OCI-LY3 (cell line): ENCODE results near the gene LCOR.

Experiments
- H2AFZ ChIP-seq: fragments of 200-600, 300-600 bp; shearing (Covaris generic); 2 replicates; pipeline ENCODE4 v1.6.0; 2014; ENCODE audit warnings: antibody characterized with exemption, low read depth, low read length
- H3K27ac ChIP-seq: fragments of 200-600, 300-600 bp; sonication (generic); 2 replicates; pipeline ENCODE4 v1.5.1; 2014; ENCODE audit warnings: mild to moderate bottlenecking, low read length, moderate library complexity, mixed read lengths
- H3K27me3 ChIP-seq: fragments of 200-600, 300-600 bp; sonication (generic); 2 replicates; pipeline ENCODE4 v1.6.1; 2014; ENCODE audit warnings: low read depth, low read length, mixed read lengths
- H3K36me3 ChIP-seq: fragments of 200-600, 300-600 bp; sonication (generic); replicated peaks from 2 replicates; pipeline ENCODE3; 2014; ENCODE audit warnings: low read depth, low read length, mixed read lengths
- H3K4me1 ChIP-seq: fragments of 300-600, 200-600 bp; sonication (generic); 2 replicates; pipeline ENCODE4 v1.6.1; 2014; ENCODE audit warnings: low read length, mixed read lengths
- H3K4me2 ChIP-seq: fragments of 200-600, 300-600 bp; sonication (generic); 2 replicates; pipeline ENCODE4 v1.6.1; 2014; ENCODE audit warnings: low read length, mixed read lengths
- H3K4me3 ChIP-seq: fragments of 300-600, 200-600 bp; sonication (generic); 2 replicates; pipeline ENCODE4 v1.5.1; 2014; ENCODE audit warnings: antibody characterized with exemption, mild to moderate bottlenecking, low read length, moderate library complexity
- H3K79me2 ChIP-seq: fragments of 300-600, 200-600 bp; shearing (Covaris generic); 2 replicates; pipeline ENCODE4 v1.6.1; 2014; ENCODE audit warnings: mild to moderate bottlenecking, low read length, mixed read lengths
- H3K9ac ChIP-seq: fragments of 300-600, 200-600 bp; shearing (Covaris generic); 2 replicates; pipeline ENCODE4 v1.6.0; 2014; ENCODE audit warnings: mild to moderate bottlenecking, low read length, moderate library complexity
- H3K9me3 ChIP-seq: fragments of 200-600, 300-600 bp; shearing (Covaris generic); 2 replicates; pipeline ENCODE4 v1.6.1; 2014; ENCODE audit warnings: low read length, mixed read lengths; ENCODE audit not compliant: insufficient read depth
- H4K20me1 ChIP-seq: fragments of 200-600, 300-600 bp; sonication (generic); 2 replicates; pipeline ENCODE4 v1.6.1; 2016; ENCODE audit warnings: low read length, mixed read lengths; ENCODE audit not compliant: insufficient read depth
- EZH2phosphoT487 ChIP-seq: fragments of 200-600 bp; shearing (Covaris generic); IDR thresholded peaks from 2 replicates; pipeline ENCODE4 v1.6.1; 2018; ENCODE audit warnings: antibody characterized with exemption, mixed run types, low read depth
- TF ChIP-seq, protein P1 (sequence below): fragments of 200-600, 300-600 bp; sonication (generic); IDR thresholded peaks from 2 replicates; pipeline ENCODE4 v1.5.1; 2014; ENCODE audit warnings: antibody characterized with exemption, low read length, low read depth

LCOR gene

DNA sequence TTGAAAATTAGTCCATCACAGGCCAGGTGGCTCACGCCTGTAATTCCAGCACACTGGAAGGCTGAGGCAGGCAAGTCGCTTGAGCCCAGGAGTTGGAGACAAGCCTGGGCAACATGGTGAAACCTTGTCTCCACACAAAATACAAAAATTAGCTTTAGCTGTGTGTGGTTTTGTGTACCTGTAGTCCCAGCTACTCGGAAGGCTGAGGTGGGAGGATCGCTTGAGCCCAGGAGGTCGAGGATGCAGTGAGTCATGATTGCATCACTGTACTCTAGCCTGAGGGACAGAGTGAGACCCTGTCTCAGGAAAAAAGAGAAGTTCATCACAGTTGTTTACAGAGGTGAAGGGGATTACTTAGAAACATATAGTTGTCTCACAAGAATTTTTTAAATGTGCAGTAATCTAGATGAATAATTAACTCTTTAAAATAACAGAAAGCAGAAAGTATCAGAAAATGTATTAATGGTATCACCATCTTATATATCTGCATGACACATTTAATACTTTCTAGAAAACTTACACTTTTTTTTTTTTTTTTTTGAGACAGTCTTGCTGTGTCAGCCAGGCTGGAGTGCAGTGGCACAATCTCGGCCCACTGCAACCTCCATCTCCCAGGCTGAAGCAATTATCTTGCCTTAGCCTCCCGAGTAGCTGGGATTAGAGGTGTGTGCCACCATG lies 8.9 kb downstream of the LCOR start:
- Histone ChIP-seq H3K4me2 (no peak overlapping the region), H3K4me3 (no peak overlapping the region), H3K9me3 (no peaks in the 10 kb centered on the region), H2AFZ (no peak overlapping the region), H3K4me1 (peaks cover 2% of the 10 kb centered on the region; the same call in 1 of the 2 replicates), H3K79me2 (peaks cover 90% of the 10 kb centered on the region), H3K9ac (no peak overlapping the region), H3K36me3 (peaks cover 3% of the 10 kb centered on the region), H3K27me3 (no peaks in the 10 kb centered on the region), H3K27ac (no peak overlapping the region), H4K20me1 (peaks cover 39% of the 10 kb centered on the region)
- TF ChIP-seq EZH2phosphoT487 = no peak
- TF ChIP-seq, protein P1, sequence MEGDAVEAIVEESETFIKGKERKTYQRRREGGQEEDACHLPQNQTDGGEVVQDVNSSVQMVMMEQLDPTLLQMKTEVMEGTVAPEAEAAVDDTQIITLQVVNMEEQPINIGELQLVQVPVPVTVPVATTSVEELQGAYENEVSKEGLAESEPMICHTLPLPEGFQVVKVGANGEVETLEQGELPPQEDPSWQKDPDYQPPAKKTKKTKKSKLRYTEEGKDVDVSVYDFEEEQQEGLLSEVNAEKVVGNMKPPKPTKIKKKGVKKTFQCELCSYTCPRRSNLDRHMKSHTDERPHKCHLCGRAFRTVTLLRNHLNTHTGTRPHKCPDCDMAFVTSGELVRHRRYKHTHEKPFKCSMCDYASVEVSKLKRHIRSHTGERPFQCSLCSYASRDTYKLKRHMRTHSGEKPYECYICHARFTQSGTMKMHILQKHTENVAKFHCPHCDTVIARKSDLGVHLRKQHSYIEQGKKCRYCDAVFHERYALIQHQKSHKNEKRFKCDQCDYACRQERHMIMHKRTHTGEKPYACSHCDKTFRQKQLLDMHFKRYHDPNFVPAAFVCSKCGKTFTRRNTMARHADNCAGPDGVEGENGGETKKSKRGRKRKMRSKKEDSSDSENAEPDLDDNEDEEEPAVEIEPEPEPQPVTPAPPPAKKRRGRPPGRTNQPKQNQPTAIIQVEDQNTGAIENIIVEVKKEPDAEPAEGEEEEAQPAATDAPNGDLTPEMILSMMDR = no peak

DNA sequence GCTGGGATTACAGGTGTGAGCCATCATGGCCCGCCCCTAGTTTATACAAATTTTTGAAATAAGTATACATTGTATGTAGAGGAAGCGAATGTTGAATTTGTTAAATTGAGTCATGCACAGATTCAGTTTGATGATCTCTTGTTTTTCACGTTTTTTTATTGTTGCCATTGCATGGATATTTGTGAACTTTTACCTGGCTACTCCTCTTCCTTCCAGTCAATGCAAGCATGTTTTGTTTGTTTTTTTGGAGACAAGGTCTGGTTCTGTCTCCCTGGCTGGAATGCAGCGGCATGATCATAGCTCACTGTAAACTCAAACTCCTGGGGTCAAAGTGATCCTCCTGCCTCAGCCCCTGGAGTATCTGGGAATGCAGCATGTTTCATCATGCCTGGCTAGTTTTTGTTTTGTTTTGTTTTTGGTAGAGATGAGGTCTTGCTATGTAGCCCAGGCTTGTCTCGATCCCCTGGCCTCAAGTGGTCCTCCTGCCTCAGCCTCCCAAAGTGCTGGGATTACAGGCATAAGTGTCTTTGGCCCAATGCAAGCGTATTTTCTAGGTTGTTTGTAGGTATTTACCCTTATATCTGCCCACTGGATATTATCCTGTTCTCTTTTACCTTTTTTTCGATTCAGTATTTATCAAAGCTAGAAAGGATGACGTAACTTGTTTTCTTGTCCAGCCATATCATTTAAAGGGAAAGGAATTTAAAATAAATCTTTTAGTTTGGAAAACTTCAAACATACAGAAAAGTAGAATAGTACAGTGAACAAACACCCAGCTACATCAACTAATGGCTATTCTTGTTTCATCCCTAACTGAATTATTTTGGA lies 11.0 kb downstream of the LCOR start:
- H3K9me3 ChIP-seq = no peaks in the 10 kb centered on the region
- no peaks in the 10 kb centered on the region for H3K36me3 ChIP-seq
- H2AFZ ChIP-seq = no peak overlapping the region
- peaks cover 6% of the 10 kb centered on the region; the same call in 1 of the 2 replicates for H3K4me1 ChIP-seq
- H3K79me2 ChIP-seq = peaks cover 86% of the 10 kb centered on the region
- H3K4me3 ChIP-seq = no peak overlapping the region
- no peaks in the 10 kb centered on the region for H3K27me3 ChIP-seq
- no peak overlapping the region for H3K9ac ChIP-seq
- H3K27ac ChIP-seq = no peak overlapping the region
- peaks cover 37% of the 10 kb centered on the region for H4K20me1 ChIP-seq
- H3K4me2 ChIP-seq = no peak overlapping the region
- no peak for TF ChIP-seq EZH2phosphoT487
- TF ChIP-seq, protein P1 = no peak

DNA sequence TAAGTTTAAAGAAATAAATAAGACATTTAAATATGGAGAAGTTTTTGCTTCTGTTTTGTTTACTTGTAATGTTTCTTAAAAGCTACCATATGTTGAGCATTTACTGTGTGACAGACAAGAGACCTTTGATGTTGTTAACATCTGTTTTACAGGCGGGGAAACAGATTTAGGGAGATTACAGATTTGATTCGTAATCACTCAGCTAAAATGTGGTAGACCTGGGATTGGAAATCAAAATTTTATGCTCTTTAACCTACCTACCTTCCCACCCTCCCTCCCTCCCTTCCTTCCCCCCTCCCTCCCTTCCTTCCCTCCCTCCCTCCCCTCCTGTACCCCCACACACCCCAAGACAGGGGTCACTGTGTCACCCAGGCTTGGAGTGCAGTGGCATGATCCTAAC lies 11.7 kb downstream of the LCOR start:
- Histone ChIP-seq H3K27ac (no peak overlapping the region), H3K79me2 (peaks cover 79% of the 10 kb centered on the region), H3K9me3 (no peaks in the 10 kb centered on the region), H3K4me3 (no peak overlapping the region), H3K36me3 (no peaks in the 10 kb centered on the region), H2AFZ (no peak overlapping the region), H3K4me2 (no peak overlapping the region), H3K27me3 (no peaks in the 10 kb centered on the region), H3K4me1 (peaks cover 6% of the 10 kb centered on the region; the same call in 1 of the 2 replicates), H4K20me1 (peaks cover 31% of the 10 kb centered on the region), H3K9ac (no peak overlapping the region)
- TF ChIP-seq, protein P1 = no peak
- TF ChIP-seq EZH2phosphoT487 = no peak

DNA sequence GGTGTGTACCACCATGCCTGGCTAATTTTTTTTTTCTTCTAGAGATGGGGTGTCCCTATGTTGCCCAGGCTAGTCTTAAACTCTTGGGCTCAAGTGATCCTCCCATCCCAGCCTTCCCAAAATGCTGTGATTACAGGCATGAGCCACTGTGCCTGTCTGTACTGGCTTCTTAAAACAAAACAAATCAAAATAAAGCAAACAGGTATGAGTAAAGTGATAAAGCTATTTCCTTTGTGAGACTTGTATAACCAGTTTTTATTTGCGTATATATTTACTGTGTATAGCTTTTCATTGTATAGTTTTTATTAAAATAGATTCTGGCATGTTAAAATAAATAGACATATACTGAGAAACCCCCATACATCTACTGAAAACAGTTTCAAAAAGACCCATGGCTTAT lies 14.3 kb downstream of the LCOR start:
- no peaks in the 10 kb centered on the region for H3K36me3 ChIP-seq
- no peak overlapping the region for H3K4me3 ChIP-seq
- H4K20me1 ChIP-seq = peaks cover 43% of the 10 kb centered on the region
- H3K9me3 ChIP-seq = no peaks in the 10 kb centered on the region
- TF ChIP-seq, protein P1 = no peak
- no peak for TF ChIP-seq EZH2phosphoT487
- no peaks in the 10 kb centered on the region for H3K27me3 ChIP-seq
- H3K9ac ChIP-seq = no peak overlapping the region
- H3K4me2 ChIP-seq = no peak overlapping the region
- H3K4me1 ChIP-seq = peaks cover 6% of the 10 kb centered on the region; the same call in 1 of the 2 replicates
- peaks cover 74% of the 10 kb centered on the region for H3K79me2 ChIP-seq
- no peak overlapping the region for H3K27ac ChIP-seq
- H2AFZ ChIP-seq = no peak overlapping the region
